GM12878 (cell line): Measurements from ENCODE around the gene TAF6L. TPM values are rescaled to one million over a fixed set of nuclear protein-coding genes. Genes with fewer than 3 reads are reported as not detected.

Source experiments
- ATF7 ChIP-seq: fragments of 450-650 bp; IDR thresholded peaks from 2 replicates; pipeline ENCODE4 v1.6.1; 2016; ENCODE audit warnings: low read depth, mild to moderate bottlenecking
- BMI1 ChIP-seq: fragments of 450-650 bp; IDR thresholded peaks from 2 replicates; pipeline ENCODE4 v1.6.1; 2016; ENCODE audit warnings: mild to moderate bottlenecking, moderate library complexity, borderline replicate concordance
- BRCA1 ChIP-seq: IDR thresholded peaks from 2 replicates; pipeline ENCODE4 v1.6.1; 2011; ENCODE audit warnings: low read depth, low read length, improper control_type of control experiment
- ETV6 ChIP-seq, 2 experiments: fragments of 450-650 bp in 1 of 2; IDR thresholded peaks in 1 of 2; conservative IDR thresholded peaks in 1 of 2; 2 replicates each; pipeline ENCODE4 v1.6.1; 2014; ENCODE audit warnings: antibody characterized with exemption in 1 of 2, borderline replicate concordance in 1 of 2, low read depth in 1 of 2, mild to moderate bottlenecking in 1 of 2, moderate library complexity in 1 of 2
- GABPA ChIP-seq: IDR thresholded peaks from 2 replicates; pipeline ENCODE4 v1.6.1; 2014; ENCODE audit warnings: antibody characterized with exemption, low read depth, mild to moderate bottlenecking, inconsistent platforms
- GATAD2B ChIP-seq: fragments of 450-650 bp; conservative IDR thresholded peaks from 2 replicates; pipeline ENCODE4 v1.6.1; 2017; ENCODE audit warnings: low read depth, mild to moderate bottlenecking, moderate library complexity
- HDAC6 ChIP-seq: fragments of 200-600 bp; sonication (generic); IDR thresholded peaks from one replicate; pipeline ENCODE4 v1.8.0; 2017; ENCODE audit warnings: antibody characterized with exemption; ENCODE audit not compliant: unreplicated experiment
- JUNB ChIP-seq: IDR thresholded peaks from 2 replicates; pipeline ENCODE4 v1.6.1; 2016; ENCODE audit warnings: antibody characterized with exemption, mild to moderate bottlenecking
- KLF5 ChIP-seq: fragments of 450-650 bp; IDR thresholded peaks from 2 replicates; pipeline ENCODE4 v1.6.1; 2014; ENCODE audit warnings: mild to moderate bottlenecking; ENCODE audit not compliant: partially characterized antibody
- MTA3 ChIP-seq: IDR thresholded peaks from 2 replicates; pipeline ENCODE4 v1.6.1; 2012; ENCODE audit warnings: low read length, inconsistent platforms, borderline replicate concordance
- MXI1 ChIP-seq: fragments of 150-350 bp; IDR thresholded peaks from 2 replicates; pipeline ENCODE4 v1.6.1; 2011; ENCODE audit warnings: low read depth, mild to moderate bottlenecking, inconsistent platforms, low read length, improper control_type of control experiment
- MYC ChIP-seq: IDR thresholded peaks from 2 replicates; pipeline ENCODE4 v1.6.1; 2011; ENCODE audit warnings: mild to moderate bottlenecking, low read length, moderate library complexity, inconsistent platforms; ENCODE audit not compliant: insufficient read depth, insufficient replicate concordance, insufficient read length, severe bottlenecking
- POLR2A ChIP-seq: IDR thresholded peaks from 2 replicates; pipeline ENCODE4 v1.6.1; 2011; ENCODE audit warnings: low read depth, mild to moderate bottlenecking, low read length
- POU2F2 ChIP-seq: IDR thresholded peaks from 3 replicates; pipeline ENCODE4 v1.6.1; 2011; ENCODE audit warnings: low read depth, mild to moderate bottlenecking, low read length, borderline replicate concordance
- SRF ChIP-seq, 2 experiments: IDR thresholded peaks; 2 replicates each; pipeline ENCODE4 v1.6.1; 2011; ENCODE audit warnings: low read depth in 2 of 2, low read length in 2 of 2, mild to moderate bottlenecking in 1 of 2, moderate library complexity in 1 of 2
- SUPT20H ChIP-seq: IDR thresholded peaks from 2 replicates; pipeline ENCODE4 v1.6.1; 2011; ENCODE audit warnings: low read depth, mild to moderate bottlenecking, low read length, moderate library complexity, borderline replicate concordance; ENCODE audit not compliant: control insufficient read depth
- YY1 ChIP-seq: IDR thresholded peaks from 2 replicates; pipeline ENCODE4 v1.6.1; 2011; ENCODE audit warnings: low read depth, mild to moderate bottlenecking, low read length
- ZBED1 ChIP-seq: IDR thresholded peaks from 2 replicates; pipeline ENCODE4 v1.6.1; 2016; ENCODE audit warnings: borderline replicate concordance
- polyA plus RNA-seq, 11 experiments: library from polyadenylated mRNA; depleted of rRNA in 4 of 11; unstranded in 6 of 11; stranded (reverse) in 5 of 11; fragments of >200 nt; fragmentation: Nextera tagmentation in 4 of 11; fragmentation: Illumina TruSeq in 1 of 11; extraction: Ambion mirVana in 4 of 11; extraction: Trizol in 1 of 11; gene quantifications; 1 replicate in 1 of 11; 2 replicates in 10 of 11; pipeline versions ENCODE4 v1.2.1 to v1.2.3, GENCODE V29; 2011 to 2016; ENCODE audit warnings: inconsistent platforms in 2 of 11, missing spikeins in 2 of 11, low read depth in 1 of 11
- total RNA-seq, 4 experiments: library from RNA; depleted of rRNA in 3 of 4; stranded (reverse); fragments of >200 nt in 3 of 4; fragmentation: Illumina TruSeq in 1 of 4; extraction: Trizol in 1 of 4; gene quantifications; 2 replicates each; pipeline versions ENCODE4 v1.2.1 to v1.2.3, GENCODE V29; 2013 to 2021
- TF ChIP-seq, protein P1 (sequence below): IDR thresholded peaks from 2 replicates; pipeline ENCODE4 v1.6.1; 2011; ENCODE audit warnings: borderline replicate concordance, low read depth, mild to moderate bottlenecking, moderate library complexity, mixed read lengths, low read length; ENCODE audit not compliant: insufficient read depth; ENCODE audit errors: extremely low read length
- TF ChIP-seq, protein P2 (sequence below): fragments of 450-650 bp; formaldehyde crosslinking; IDR thresholded peaks from 2 replicates; pipeline ENCODE4 v1.5.0; 2022; ENCODE audit warnings: mild to moderate bottlenecking, missing genetic modification characterization
- TF ChIP-seq, protein P3 (sequence below): fragments of 450-650 bp; formaldehyde crosslinking; IDR thresholded peaks from 2 replicates; pipeline ENCODE4 v1.4.0; 2020; ENCODE audit warnings: mild to moderate bottlenecking, moderate library complexity

TAF6L gene
- total and polyA plus RNA-seq, 10 of the 15 experiments (the other 5 are each of a cell fraction or from before 2014, with no cell fraction given) = 0.15 to 35.6 (median 19.0) TPM

DNA sequence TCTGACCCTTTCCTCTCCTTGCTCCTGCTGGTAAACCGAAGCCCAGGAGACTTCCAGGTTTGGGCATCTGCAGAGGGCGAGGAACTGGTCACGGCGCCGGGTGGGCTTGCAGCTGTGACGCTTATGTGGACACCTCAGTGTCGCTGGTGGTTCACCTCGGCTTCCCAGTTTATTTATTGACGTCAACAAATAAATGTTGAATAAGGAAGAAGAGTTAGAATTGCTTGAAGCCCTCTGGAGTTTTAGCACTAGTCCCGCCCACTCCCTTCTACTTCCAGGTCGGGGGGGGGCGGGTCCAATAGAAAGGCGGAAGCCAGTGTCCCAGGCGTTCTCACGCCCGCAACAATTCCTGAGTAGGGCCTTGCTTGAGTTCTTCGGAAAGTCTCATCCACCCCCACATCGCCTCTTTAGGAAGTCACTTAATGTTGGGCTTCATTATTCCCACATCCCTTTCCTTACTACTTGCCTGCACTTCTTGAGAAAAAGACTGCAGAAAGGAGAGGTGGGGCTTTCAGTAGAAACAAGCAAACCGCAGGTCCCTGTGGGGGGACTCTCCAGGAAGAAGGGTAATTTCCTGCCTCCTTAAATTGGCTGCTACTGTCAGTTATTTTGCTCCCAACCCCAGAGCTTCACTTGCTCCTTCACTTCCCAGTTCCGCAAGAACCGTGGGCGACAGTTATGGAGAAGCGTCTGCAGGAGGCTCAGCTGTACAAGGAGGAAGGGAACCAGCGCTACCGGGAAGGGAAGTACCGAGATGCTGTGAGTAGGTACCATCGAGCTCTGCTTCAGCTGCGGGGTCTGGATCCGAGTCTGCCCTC, 42.8 kb upstream of the TAF6L start, which contains the start of gene TTC9C (continued):
- TF ChIP-seq BMI1 = 0 out of 2 replicates have a peak, but pooled peaks have one; percentile 31
- no peak for TF ChIP-seq MTA3
- no peak for TF ChIP-seq SUPT20H
- TF ChIP-seq GABPA = peak; percentile 96
- TF ChIP-seq, protein P1, sequence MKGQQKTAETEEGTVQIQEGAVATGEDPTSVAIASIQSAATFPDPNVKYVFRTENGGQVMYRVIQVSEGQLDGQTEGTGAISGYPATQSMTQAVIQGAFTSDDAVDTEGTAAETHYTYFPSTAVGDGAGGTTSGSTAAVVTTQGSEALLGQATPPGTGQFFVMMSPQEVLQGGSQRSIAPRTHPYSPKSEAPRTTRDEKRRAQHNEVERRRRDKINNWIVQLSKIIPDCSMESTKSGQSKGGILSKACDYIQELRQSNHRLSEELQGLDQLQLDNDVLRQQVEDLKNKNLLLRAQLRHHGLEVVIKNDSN = no peak
- no peak for TF ChIP-seq MYC
- peak; percentile 46 to 50; a peak in 1 of 4 replicates for TF ChIP-seq SRF (IDR thresholded peaks at IDR 0.05; ENCODE audit: low read depth in 2 of 2, low read length in 2 of 2)
- TF ChIP-seq MXI1 = no peak; the same call in 1 of the 2 replicates
- TF ChIP-seq, protein P2, sequence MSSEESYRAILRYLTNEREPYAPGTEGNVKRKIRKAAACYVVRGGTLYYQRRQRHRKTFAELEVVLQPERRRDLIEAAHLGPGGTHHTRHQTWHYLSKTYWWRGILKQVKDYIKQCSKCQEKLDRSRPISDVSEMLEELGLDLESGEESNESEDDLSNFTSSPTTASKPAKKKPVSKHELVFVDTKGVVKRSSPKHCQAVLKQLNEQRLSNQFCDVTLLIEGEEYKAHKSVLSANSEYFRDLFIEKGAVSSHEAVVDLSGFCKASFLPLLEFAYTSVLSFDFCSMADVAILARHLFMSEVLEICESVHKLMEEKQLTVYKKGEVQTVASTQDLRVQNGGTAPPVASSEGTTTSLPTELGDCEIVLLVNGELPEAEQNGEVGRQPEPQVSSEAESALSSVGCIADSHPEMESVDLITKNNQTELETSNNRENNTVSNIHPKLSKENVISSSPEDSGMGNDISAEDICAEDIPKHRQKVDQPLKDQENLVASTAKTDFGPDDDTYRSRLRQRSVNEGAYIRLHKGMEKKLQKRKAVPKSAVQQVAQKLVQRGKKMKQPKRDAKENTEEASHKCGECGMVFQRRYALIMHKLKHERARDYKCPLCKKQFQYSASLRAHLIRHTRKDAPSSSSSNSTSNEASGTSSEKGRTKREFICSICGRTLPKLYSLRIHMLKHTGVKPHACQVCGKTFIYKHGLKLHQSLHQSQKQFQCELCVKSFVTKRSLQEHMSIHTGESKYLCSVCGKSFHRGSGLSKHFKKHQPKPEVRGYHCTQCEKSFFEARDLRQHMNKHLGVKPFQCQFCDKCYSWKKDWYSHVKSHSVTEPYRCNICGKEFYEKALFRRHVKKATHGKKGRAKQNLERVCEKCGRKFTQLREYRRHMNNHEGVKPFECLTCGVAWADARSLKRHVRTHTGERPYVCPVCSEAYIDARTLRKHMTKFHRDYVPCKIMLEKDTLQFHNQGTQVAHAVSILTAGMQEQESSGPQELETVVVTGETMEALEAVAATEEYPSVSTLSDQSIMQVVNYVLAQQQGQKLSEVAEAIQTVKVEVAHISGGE (CRISPR knock-in tag) = no peak
- TF ChIP-seq, protein P3, sequence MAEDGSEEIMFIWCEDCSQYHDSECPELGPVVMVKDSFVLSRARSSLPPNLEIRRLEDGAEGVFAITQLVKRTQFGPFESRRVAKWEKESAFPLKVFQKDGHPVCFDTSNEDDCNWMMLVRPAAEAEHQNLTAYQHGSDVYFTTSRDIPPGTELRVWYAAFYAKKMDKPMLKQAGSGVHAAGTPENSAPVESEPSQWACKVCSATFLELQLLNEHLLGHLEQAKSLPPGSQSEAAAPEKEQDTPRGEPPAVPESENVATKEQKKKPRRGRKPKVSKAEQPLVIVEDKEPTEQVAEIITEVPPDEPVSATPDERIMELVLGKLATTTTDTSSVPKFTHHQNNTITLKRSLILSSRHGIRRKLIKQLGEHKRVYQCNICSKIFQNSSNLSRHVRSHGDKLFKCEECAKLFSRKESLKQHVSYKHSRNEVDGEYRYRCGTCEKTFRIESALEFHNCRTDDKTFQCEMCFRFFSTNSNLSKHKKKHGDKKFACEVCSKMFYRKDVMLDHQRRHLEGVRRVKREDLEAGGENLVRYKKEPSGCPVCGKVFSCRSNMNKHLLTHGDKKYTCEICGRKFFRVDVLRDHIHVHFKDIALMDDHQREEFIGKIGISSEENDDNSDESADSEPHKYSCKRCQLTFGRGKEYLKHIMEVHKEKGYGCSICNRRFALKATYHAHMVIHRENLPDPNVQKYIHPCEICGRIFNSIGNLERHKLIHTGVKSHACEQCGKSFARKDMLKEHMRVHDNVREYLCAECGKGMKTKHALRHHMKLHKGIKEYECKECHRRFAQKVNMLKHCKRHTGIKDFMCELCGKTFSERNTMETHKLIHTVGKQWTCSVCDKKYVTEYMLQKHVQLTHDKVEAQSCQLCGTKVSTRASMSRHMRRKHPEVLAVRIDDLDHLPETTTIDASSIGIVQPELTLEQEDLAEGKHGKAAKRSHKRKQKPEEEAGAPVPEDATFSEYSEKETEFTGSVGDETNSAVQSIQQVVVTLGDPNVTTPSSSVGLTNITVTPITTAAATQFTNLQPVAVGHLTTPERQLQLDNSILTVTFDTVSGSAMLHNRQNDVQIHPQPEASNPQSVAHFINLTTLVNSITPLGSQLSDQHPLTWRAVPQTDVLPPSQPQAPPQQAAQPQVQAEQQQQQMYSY = no peak
- TF ChIP-seq YY1 = 0 out of 2 replicates have a peak, but pooled peaks have one; percentile 2
- no peak for TF ChIP-seq ZBED1
- no peak; a peak in 2 of 4 replicates for TF ChIP-seq ETV6 (conservative IDR thresholded peaks at IDR 0.05 in 1 of 2, IDR thresholded peaks at IDR 0.05 in 1 of 2; ENCODE audit: borderline replicate concordance in 1 of 2, low read depth in 1 of 2)
- TF ChIP-seq HDAC6 = no peak
- TF ChIP-seq POLR2A = peak; percentile 74
- TF ChIP-seq ATF7 = 0 out of 2 replicates have a peak, but pooled peaks have one; percentile 10
- peak; percentile 93 for TF ChIP-seq GATAD2B
- no peak for TF ChIP-seq JUNB
- TF ChIP-seq POU2F2 = no peak
- no peak for TF ChIP-seq BRCA1
- peak; percentile 47 for TF ChIP-seq KLF5
